ENCODE measurements around the gene TMEM240.

- TF ChIP-seq, protein P1, sequence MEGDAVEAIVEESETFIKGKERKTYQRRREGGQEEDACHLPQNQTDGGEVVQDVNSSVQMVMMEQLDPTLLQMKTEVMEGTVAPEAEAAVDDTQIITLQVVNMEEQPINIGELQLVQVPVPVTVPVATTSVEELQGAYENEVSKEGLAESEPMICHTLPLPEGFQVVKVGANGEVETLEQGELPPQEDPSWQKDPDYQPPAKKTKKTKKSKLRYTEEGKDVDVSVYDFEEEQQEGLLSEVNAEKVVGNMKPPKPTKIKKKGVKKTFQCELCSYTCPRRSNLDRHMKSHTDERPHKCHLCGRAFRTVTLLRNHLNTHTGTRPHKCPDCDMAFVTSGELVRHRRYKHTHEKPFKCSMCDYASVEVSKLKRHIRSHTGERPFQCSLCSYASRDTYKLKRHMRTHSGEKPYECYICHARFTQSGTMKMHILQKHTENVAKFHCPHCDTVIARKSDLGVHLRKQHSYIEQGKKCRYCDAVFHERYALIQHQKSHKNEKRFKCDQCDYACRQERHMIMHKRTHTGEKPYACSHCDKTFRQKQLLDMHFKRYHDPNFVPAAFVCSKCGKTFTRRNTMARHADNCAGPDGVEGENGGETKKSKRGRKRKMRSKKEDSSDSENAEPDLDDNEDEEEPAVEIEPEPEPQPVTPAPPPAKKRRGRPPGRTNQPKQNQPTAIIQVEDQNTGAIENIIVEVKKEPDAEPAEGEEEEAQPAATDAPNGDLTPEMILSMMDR (IDR thresholded peaks at IDR 0.05): no peak
- TF ChIP-seq POLR2A (IDR thresholded peaks at IDR 0.05): no peak
Observed at GRCh38 chr1:1569341-1569740, 28.9 kb upstream of the TMEM240 start.
